H1 (cell line): Measurements from ENCODE around the gene MBP. TPM values are rescaled to one million over a fixed set of nuclear protein-coding genes. Genes with fewer than 3 reads are reported as not detected.

Experiments
- USF2 ChIP-seq: IDR thresholded peaks from 2 replicates; pipeline ENCODE4 v1.6.1; 2011; ENCODE audit warnings: low read length, improper control_type of control experiment
- polyA plus RNA-seq, 7 experiments: library from polyadenylated mRNA; depleted of rRNA in 3 of 7; stranded (reverse) in 5 of 7; unstranded in 2 of 7; fragments of >200 nt in 5 of 7; fragments of 200-250 nt in 2 of 7; gene quantifications; 1 replicate in 5 of 7; 2 replicates in 1 of 7; 4 replicates in 1 of 7; pipeline versions ENCODE4 v1.2.1 to v1.2.3, GENCODE V29; 2011 to 2013; ENCODE audit warnings: missing spikeins in 2 of 7, mixed read lengths in 2 of 7
- total RNA-seq: library from RNA; stranded (reverse); fragmentation: NEBNext Ultra II Directional; extraction: Animal tissue kit (Norgen Biotek cat#: 25700); gene quantifications from 2 replicates; pipeline ENCODE4 v1.2.1, GENCODE V29; 2021

Gene MBP
- total and polyA plus RNA-seq, 2 of the 8 experiments (the other 6 are each of a cell fraction or from before 2014, with no cell fraction given): 7.7 to 19.2 TPM

- TF ChIP-seq USF2: no peak
- TF ChIP-seq, all 59 proteins: peak for 0
Observed at GRCh38 chr18:77165503-77166188, 33.1 kb upstream of the MBP start (continued).
